Mesenteric fat pad (tissue), 1 donor: Measurements from ENCODE around the gene SENP5. TPM values are rescaled to one million over a fixed set of nuclear protein-coding genes. Genes with fewer than 3 reads are reported as not detected.

Source experiments
- DNase-seq: peaks from one replicate; pipeline ENCODE4 v3.0.0-alpha.2; 2020; ENCODE audit warnings: low spot score
- total RNA-seq: library from RNA; stranded (reverse); fragmentation: NEBNext Ultra II Directional; extraction: Animal tissue kit (Norgen Biotek cat#: 25700); gene quantifications from one replicate; pipeline ENCODE4 v1.2.1, GENCODE V29; 2021
- donor health status: DM: yes; HTN: yes; CAD: no.

Gene SENP5
- total RNA-seq, 1 donor from 2014 or later = 38.2 TPM

DNA sequence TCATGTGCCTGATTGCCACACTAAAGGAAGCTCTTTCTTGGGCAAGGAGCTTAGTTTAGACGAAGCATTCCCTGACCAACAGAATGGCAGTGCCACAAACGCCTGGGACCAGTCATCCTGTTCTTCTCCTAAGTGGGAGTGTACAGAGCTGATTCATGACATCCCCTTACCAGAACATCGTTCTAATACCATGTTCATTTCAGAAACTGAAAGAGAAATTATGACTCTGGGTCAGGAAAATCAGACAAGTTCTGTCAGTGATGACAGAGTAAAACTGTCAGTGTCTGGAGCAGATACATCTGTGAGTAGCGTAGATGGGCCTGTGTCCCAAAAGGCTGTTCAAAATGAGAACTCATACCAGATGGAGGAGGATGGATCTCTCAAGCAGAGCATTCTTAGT, 18.4 kb downstream of the SENP5 start:
- no peak for DNase-seq

DNA sequence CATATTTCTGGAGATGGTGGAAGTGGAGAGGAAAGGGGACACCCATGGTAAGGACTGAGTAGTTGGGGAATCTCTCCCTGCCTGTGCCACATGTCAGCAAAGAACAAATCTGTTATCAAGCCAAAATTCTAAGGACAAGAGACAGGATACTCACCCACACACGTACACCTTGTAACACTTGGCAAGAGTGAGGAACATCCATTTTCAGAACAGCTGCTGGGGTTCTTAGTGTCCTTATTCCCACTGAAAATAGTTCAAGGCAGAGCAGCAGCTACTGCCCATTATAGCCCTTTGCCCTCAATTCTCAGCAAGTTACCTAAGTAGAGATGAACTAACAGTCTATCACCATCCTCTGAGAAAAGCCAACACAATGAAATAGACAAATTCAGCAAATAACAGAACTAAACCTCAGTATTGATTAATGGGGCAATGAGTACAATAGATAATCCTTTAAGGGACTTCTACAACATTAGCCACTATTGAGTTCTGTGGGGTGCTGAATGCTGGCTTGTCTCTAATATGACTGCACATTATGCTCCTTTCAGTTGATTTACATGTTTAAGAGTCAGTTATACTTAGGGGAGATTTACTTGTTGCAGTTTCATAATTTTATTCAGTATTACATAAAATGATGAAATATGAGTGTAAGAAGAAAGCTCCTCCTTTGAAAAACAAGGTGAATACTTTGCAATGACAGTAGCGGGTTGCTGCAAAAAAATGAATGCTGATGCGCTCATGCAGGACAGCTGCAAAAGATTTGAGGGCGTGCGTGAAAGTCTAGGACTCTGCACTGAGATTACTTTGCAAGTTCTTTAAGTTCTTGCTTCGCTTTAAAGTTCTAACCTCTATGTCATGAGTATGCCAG, 22.4 kb downstream of the SENP5 start:
- DNase-seq = no peak

DNA sequence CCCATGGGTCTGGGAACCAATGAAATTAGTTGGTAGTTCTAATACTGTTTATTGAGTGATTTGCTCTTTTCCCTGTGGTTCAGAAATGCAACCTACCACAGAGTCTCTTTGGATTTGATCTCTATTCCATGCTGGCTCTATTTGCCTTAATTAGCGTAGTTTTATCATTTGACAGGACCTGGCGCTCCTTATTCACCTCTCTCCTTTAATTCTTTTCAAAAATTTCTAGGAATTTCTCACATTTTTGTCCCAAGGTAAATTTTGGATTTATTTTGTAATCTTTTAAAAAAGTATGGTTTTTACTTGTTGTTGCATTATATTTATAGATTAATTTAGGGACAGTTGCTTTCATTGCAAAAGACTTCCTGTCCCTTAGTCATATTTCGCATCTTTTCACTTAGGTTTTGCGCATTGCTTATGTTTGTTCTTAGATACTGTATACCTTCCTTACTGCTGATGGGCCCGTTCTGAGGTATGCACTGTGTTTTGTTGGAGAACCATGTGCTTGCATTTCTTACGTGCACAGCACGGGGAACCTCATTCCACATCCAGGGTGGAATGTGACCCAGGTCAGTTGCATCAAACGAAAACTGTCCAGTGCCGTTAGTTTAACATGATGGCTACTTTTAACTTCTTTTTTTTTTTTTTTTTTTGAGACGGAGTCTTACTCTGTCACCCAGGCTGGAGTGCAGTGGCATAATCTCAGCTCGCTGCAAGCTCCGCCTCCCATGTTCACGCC, 27.0 kb downstream of the SENP5 start:
- no peak for DNase-seq

DNA sequence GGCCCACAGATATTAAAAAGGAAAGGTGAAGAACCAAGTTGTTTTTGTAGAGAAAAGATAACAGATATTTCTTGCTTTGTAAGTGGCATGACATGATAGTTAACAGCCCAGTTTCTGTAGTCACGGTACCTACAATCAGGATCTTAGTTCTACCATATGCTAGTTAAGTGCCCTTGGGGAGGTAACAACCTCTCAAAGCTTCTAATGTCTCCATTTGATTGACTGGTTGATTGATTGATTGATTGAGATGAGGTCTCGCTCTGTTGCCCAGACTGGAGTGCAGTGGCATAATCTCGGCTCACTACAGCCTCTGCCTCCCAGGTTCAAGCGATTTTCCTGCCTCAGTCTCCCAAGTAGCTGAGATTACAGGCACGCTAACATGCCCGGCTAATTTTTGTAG, 28.5 kb downstream of the SENP5 start:
- no peak for DNase-seq

DNA sequence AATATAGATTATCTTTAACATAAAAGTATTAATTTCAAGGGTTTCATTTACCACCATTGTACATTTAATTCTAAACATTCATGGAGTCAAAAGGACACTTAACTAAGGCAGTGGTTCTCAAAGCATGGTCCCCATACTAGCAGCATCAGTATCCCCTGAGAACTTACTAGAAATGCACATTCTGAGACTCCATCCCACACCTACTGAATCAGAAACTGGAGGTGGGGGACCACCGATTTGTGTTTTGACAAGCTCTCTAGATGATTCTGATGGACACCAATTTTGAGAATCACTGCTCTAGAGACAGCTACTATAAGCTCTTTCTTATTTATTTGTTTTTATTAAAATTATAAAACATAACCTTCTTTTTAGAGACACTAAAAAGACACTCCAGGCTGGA, 34.0 kb downstream of the SENP5 start:
- DNase-seq = no peak

DNA sequence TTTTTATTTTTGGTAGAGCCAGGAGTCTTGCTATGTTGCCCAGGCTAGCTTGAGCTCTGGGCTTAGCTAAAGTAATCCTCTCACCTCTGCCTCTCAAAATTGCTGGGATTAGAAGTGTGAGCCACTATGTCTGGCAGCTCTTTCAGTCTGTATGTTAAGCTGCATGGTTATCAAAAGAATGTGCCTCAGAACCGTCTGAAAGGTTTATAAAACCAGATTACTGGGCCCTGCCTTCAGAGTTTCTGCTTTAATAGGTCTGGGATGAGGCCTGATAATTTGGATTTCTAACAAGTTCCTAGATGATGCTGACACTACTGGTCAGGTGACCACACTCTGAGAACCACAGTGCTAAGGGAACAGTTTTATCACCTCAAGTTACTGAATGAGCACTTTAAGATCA, 34.6 kb downstream of the SENP5 start:
- DNase-seq = no peak

DNA sequence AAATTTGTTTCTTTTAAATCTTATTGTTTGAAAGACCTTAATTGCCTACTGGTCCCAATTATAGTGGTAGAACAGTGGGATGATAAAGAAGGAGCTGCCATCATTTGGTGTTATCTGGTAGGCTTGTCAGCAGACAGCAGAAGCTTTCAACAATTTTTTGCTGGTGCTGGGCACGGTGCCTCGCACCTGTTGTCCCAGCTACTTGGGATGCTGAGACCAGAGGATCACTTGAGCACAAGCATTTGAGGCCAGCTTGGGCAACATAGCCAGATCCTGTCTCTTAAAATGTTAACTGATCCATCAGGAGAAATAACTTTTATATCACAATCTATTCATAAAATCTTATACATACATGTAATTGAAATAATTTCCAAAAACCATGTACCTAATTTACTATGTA, 36.0 kb downstream of the SENP5 start:
- DNase-seq = no peak

DNA sequence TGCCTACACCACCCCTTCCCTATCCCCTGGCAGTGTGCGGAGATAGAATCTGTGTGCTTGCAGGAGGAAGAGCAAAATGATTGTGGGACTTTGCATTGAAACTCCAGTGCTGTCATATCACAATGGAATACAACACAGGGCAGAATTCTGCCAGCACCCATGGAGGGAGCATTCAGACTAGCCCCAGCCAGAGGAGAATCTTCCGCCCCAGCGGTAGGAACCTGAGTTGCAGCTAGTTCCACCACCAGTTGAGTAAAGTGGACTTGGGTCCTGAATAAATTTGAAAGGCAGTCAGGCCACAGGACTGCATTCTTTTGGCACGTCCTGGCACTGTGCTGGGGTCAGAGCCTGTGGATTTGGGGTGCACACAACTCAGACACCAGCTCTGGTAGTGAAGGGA, 47.1 kb downstream of the SENP5 start:
- DNase-seq = no peak

DNA sequence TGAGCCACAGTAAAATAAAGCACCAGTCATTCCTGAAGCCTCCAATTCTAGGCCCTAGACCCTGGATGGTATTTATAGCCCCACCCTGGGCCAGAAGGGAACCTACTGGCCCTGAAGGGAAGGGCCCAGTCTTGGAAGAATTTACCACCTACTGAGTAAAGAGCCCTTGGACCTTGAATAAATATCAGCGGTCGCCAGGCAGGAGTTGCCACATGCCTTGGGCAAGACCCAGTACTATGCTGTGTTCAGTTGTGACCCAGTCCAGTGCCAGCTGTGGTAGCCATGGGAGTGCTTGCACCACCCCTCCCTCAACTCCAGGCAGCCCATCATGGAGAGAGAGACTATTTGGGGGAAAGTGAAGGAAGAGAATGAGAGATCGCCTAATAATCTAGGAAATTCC, 47.7 kb downstream of the SENP5 start:
- no peak for DNase-seq

DNA sequence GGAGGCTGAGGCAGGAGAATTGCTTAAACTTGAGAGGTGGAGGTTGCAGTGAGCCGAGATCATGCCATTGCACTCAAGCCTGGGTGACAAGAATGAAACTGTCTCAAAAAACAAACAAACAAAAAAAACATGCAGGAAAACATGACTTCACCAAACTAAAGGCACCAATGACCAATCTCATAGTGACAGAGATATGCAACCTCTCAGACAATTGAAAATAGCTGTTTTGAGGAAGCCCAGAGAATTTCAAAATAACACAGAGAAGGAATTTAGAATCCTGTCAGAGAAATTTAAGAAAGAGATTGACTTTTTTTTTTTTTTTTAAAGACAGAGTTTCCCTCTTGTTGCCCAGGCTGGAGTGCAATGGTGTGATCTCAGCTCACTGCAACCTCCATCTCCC, 48.5 kb downstream of the SENP5 start:
- DNase-seq = no peak

DNA sequence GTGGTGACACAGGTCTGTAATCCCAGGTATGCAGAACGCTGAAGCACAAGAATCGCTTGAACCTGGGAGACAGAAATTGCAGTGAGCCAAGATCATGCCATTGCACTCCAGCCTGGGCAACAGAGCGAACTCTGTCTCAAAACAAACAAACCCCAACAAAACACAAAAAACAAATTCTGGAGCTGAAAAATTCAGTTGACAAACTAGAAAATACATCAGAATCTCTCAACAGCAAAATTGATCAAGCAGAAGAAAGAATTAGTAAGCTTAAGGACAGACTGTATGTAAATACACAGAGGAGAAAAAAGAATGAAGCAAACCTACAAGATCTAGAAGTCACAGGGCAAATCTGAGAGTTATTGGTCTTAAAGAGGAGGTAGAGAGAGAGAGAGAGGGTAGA, 49.3 kb downstream of the SENP5 start:
- no peak for DNase-seq

DNA sequence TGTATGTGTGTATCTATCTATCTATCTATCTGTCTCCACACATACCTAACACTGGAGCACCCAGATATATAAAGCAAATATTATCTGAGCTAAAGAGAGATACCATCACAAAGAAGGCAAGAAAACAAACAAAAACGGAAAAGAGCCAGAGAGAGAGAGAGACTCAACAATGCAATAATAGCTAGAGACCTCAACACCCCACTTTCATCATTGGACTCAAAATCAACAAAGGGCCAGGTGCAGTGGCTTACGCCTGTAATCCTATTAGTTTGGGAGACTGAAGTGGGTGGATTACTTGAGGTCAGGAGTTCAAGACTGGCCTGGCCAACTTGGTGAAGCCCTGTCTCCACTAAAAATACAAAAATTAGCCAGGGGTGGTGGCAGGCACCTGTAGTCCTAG, 51.2 kb downstream of the SENP5 start:
- no peak for DNase-seq

DNA sequence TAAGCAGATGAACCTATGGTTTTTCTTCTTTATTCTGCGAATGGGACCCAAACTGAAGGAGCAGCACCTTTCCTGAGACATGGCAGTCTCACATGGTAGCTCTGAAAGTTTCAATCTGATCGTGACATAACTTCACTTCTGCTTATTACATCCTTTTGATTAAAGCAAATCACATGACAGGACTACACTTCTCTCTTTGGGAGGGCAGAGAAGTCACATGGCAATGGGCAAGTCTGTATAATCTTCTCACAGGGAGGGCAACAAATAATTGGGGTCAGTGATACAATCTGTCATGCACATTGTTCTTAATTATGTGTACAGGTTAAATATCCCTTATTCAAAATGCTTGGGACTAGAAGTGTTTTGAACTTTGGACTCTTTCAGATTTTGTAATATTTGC, 53.0 kb downstream of the SENP5 start:
- no peak for DNase-seq

DNA sequence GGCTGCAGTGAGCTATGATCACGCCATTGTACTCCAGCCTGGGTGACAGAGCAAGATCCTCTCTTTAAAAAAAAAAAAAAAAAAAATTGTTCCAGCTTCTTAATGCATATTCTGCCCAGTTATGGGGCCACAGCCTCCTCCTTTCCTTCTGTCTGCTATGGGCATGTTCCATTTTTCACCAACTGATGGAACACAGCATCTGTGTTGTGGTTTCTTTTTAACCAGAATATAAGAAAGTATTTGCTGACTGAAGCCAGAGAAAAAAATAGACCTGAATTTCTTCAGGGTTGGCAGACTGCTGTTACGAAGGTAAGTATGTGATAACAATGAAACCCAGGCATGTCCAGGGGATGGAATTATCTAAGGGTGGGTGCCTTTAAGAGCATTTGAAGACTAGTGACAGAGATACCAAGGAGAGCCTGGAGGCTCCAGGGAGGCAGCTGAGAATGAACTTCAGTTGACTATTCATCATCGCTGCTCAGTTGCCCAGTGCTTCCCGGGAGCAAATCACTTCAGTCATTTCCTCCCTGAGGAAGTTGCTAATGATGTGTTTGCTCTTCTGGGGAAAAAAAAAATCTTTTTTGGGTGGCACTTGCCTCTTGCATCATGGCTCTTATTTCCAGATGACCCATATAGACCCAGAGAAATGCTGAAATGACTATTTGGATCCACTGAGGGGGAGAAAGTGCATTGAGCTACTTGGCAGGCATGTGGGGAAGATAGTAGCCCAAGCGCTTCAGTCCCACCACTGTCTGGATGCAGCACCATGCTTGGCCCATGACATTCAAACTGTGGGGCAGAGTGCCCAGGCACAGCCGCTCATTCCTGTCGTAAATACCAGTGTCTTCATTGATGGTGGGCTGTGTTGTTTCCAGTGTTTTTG, 60.1 kb downstream of the SENP5 start:
- DNase-seq = no peak

DNA sequence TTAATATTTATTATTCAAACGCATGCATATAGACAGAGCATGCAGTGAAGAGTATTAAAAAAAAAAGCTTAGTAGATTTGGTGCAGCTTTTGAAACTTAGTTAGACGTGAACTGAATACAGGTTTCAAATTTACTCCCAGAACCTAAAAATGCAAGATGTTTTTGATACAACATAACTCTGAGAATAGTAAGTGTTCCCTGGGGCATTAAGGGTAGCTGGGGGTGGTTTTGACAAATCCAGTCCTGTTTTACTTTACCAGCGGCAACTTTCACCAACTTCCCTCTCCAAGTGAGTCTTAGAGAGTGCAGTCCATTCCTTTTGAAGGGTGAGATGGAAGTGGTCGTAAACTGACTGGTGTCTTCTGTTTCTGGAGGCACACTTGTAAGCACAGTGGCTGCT, 63.4 kb downstream of the SENP5 start:
- DNase-seq = no peak

DNA sequence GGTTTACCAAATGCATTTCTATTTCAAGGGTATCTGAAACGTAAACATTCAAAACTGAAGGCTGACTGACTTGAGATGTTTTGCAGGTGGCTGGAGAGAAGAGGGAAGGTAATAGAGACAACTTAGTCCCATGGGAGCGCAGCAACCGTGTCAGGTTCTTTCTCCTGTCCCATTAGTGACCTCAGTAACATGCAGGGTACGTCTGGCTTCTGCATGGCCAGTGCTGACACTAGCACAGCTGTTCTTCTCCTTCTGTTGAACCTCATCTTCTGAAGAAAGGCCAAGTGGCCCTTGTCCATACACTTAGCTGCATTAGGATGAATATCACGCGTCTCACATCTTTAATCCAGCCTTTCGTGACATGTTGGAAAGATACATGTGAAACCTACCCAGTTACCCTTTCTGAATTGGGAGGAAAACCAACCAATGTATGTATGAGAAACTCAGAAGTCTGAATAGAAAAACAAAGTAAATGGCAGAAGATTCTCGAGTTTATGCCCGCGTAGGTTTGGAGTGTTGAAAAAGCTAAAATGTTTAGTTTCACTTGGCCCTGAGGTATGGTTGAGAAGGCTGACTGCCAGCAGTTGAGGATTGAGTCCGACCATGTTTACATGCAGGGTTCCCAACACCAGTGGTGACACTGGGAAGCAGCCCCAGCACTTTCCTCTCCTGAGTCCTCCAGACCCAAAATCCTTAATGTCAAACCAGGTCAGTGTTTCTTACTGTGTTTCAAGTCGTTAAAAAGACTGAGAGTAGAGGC, 64.3 kb downstream of the SENP5 start:
- DNase-seq = no peak

DNA sequence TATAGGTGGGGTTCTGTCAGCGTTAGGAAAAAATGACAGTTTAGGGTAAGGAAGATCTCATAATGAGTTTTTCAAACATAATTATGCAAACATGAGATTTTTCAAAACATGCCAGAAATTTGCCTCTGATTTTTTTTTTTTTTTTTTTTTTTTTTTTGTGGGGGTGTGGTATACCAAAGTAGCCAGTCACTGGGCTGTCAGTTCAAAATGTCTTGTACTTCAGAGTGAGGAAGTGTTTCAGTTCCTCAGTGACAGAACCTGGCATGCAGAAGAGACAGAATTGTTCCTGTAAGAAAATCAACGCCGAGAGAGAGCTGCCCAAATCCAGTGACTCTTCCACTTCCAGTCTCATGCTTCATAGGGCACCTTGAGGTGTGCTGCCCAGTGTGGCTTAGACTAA, 64.9 kb downstream of the SENP5 start:
- no peak for DNase-seq

DNA sequence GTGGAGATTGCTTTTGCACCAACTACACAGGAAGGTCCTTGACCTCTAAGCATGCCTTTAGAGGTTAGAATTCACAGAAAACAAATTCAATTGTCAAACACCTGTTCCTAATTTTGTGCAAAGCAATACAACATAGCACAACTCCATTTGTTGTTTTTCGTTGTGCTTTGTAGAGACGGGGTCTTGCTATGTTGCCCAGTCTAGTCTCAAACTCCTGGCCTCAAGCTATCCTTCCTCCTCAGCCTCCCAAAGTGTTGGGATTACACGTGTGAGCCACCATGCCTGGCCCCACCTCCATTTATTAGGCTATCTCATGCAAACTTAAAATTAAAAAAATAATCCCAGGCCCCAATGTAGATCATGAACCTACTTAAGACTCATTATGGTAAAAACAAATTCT, 68.6 kb downstream of the SENP5 start:
- DNase-seq = no peak

DNA sequence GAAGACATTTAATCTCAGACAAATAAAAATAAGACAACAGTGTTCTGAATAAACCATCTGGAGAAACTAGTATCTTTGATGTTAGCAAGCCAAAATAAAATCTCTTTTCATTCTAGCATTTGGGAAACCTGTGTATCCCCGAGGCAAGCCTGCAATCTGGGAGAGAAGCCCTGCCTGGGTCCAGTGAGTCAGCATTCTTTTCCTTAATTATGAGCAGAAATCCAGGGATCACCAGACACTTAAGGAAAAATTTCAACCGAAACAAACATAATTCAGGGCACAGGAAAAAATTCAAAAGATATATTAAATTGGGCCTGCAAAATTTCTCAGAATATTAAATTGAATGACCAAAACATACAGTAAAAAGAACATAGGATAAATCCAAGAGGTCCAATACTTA, 70.4 kb downstream of the SENP5 start:
- DNase-seq = no peak

DNA sequence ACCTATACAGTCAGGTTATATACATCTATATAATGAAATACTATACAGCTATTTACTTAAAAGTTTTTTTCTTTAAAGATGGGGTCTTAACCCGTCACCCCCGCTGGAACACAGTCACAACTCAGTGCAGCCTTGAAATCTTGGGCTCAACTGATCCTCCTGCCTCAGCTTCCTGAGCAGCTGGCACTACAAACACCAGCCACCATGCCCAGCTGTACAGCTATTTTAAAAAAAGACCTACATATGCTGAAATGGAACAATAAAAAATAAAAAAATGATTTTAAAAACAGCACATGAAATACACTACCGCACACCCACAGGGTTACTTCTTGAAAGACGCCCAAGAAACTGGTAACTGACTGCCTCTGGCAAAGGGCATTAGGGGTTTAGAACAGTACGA, 70.9 kb downstream of the SENP5 start:
- no peak for DNase-seq

DNA sequence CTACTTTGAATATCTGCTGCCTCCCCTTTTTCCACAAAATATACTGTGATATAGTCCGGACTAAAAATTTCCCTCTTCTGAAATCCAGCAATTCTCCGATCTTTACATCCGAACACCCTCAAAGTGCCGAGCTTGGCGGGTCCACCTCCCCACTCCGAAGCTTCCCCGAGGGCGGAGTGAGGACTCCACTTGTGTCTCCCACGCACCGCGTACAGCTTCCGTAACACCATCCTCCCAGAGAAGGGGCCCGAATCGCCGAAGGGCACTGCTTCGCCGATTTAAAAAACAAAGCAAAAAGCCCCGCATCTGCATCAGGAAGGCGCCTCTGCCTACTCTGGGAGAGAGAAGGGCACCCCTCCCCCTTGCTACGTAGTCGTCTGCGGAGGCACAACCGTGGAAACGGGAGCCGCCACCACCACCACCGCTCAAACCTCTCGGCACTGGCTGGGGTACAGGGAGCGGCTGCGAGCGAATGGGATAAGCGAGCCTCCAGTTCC, 74.1 kb downstream of the SENP5 start:
- DNase-seq = no peak
